HTERT RPE-1 (cell line): ENCODE measurements around the gene PMF1.
"Not testable (repeated sequence)": the region's sequence is repeated elsewhere in the genome, so short reads cannot be mapped to it uniquely, and the experiment has no call there.

ENCODE experiments used
- in situ Hi-C: fragments of 300-500 bp; cut with MboI; formaldehyde crosslinking; loops from 4 replicates; pipeline ENCODE4 v1.14.3; 2020; ENCODE audit warnings: low sequenced_read_pairs

The PMF1 gene

GRCh38 chr1:156195853-156196252 lies 17.0 kb upstream of the PMF1 start:
- in situ Hi-C loops, result no loop called here

- in situ Hi-C loops, result no loop called here
Observed at GRCh38 chr1:156196445-156196844, 16.4 kb upstream of the PMF1 start.

GRCh38 chr1:156198831-156199349 lies 13.9 kb upstream of the PMF1 start:
- in situ Hi-C loops, result no loop called here

- in situ Hi-C loops, result no loop called here
Observed at GRCh38 chr1:156200044-156200443, 12.8 kb upstream of the PMF1 start.

- in situ Hi-C loops, result no loop called here
Observed at GRCh38 chr1:156203331-156203730, 9.5 kb upstream of the PMF1 start.

- in situ Hi-C loops, result no loop called here
Observed at GRCh38 chr1:156204686-156205085, 8.1 kb upstream of the PMF1 start.

- in situ Hi-C loops, result no loop called here
Observed at GRCh38 chr1:156211243-156211642, 1.6 kb upstream of the PMF1 start.

- in situ Hi-C loops, result no loop called here
Observed at GRCh38 chr1:156212130-156212529, 677 bp upstream of the PMF1 start.

- in situ Hi-C loops, result no loop called here
Observed at GRCh38 chr1:156213644-156213966, 798 bp downstream of the PMF1 start.

GRCh38 chr1:156214024-156214748 lies 1.4 kb downstream of the PMF1 start:
- in situ Hi-C loops, result no loop called here

- in situ Hi-C loops, result not testable (repeated sequence)
Observed at GRCh38 chr1:156216361-156217086, 3.7 kb downstream of the PMF1 start.

GRCh38 chr1:156217871-156218270 lies 5.1 kb downstream of the PMF1 start:
- in situ Hi-C loops, result no loop called here

- in situ Hi-C loops, result no loop called here
Observed at GRCh38 chr1:156220226-156220625, 7.4 kb downstream of the PMF1 start.

GRCh38 chr1:156221986-156222692 lies 9.3 kb downstream of the PMF1 start:
- in situ Hi-C loops, result no loop called here

GRCh38 chr1:156225677-156226014 lies 12.8 kb downstream of the PMF1 start:
- in situ Hi-C loops, result no loop called here

- in situ Hi-C loops, result no loop called here
Observed at GRCh38 chr1:156226116-156226538, 13.3 kb downstream of the PMF1 start.

GRCh38 chr1:156226782-156227181 lies 14.0 kb downstream of the PMF1 start:
- in situ Hi-C loops, result no loop called here

GRCh38 chr1:156228501-156228900 lies 15.7 kb downstream of the PMF1 start:
- in situ Hi-C loops, result no loop called here

GRCh38 chr1:156229809-156230472 lies 17.1 kb downstream of the PMF1 start:
- in situ Hi-C loops, result no loop called here

GRCh38 chr1:156230473-156230837 lies 17.6 kb downstream of the PMF1 start:
- in situ Hi-C loops, result no loop called here

GRCh38 chr1:156232201-156232894 lies 19.5 kb downstream of the PMF1 start:
- in situ Hi-C loops, result no loop called here
